Fibroblast of skin of back (primary cell): ENCODE measurements around the gene HSF2BP.
"Not testable (repeated sequence)": the region's sequence is repeated elsewhere in the genome, so short reads cannot be mapped to it uniquely, and the experiment has no call there.

ENCODE experiments used
- DNase-seq: peaks from one replicate; pipeline ENCODE4 v3.0.0-alpha.2; 2013

HSF2BP gene

GRCh38 chr21:43687566-43688399, 28.5 kb upstream of the HSF2BP start:
- no peak for DNase-seq

- DNase-seq = no peak
Measured at GRCh38 chr21:43686811-43687565, 27.7 kb upstream of the HSF2BP start.

DNA sequence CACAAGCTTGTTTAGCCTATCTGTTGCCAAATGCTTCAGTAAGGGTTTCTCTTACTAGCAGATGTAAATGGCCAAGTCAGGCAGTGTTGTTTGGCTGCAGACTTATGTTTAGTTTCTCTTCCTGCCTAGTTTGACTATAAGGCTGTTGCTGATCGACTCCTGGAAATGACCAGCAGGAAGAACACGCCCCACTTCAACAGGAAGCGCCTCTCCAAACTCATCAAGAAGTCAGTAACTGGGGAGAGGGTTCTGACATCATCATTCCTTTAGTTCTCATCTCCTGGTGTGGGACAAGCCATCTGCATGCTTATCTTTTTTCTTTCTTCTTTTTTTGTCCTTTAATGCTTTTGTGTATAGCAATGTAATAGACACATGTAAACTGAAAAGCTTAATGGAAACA, 25.1 kb upstream of the HSF2BP start:
- DNase-seq = no peak

GRCh38 chr21:43681650-43682049, 22.4 kb upstream of the HSF2BP start:
- DNase-seq = no peak

GRCh38 chr21:43680421-43680820, 21.1 kb upstream of the HSF2BP start:
- not testable (repeated sequence) for DNase-seq

- DNase-seq = no peak
Measured at GRCh38 chr21:43679951-43680350, 20.7 kb upstream of the HSF2BP start.

GRCh38 chr21:43676391-43676790, 17.1 kb upstream of the HSF2BP start:
- no peak for DNase-seq

GRCh38 chr21:43675871-43676270, 16.6 kb upstream of the HSF2BP start:
- DNase-seq = no peak

DNA sequence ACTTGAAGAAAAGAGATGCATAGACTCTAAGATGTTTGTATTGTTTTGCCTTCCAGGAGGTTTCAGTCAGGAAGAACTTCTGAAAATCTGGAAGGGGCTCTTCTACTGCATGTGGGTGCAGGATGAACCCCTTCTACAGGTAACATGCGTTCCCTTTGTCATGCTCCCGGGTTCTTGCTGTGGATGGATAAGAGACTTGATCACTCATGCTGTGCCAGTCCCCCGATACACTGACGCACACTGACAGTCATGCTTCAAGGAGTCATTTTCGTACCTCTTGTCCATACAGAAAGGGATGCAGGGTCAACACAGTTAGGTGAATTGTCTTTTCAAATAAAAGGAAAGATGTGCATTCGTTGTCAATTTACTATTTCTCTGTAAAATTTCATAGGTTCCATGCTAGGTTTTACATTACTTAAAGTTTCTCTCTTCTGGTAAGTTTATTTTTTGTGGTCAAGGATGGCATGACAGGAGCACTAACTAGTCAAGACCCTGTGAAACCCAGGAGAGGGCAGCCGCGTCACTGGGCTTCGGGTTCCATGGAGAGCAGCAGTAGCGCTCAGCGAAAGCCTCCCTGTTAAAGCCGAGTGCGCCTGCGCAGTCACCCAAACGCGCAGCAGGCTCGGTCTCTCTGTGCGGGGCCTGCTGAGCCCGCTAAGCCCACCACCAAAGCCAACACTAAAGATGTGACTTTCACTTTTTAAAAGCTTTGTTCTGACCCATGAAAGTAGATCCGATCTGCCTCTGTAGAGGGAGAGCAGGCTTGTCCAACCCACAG, 10.7 kb upstream of the HSF2BP start:
- no peak for DNase-seq

DNA sequence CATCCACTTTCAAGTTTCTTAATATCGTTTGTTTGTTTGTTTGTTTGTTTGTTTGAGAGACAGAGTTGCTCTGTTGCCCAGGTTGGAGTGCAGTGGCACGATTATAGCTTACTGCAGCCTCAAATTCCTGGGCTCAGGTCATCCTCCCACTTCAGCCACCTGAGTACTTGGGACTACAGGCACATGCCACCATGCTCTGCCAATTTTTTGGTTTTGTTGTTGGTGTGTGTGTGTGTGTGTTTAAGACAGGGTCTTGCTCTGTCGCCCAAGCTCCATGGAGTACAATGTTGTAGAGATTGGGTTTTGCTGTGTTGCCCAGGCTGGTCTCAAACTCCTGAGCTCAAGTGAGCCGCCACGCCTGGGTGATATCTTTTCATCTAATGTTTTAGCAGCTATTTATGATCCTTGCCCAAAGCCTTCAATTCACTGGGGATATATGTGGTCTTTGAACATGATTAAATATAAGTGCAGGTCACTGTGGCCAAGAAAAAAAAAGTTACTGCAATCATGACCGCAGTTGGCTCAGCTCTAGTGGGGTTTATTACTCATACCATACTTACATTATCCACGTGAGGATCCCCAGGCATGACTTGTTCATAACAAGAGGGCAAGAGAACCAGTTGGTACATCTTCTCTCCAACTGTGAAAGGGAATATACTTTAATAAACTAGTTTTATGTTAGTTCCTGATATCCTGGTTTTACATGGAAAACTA, 8.1 kb upstream of the HSF2BP start:
- peak; percentile 30 for DNase-seq

- no peak for DNase-seq
Measured at GRCh38 chr21:43665879-43666278, 6.6 kb upstream of the HSF2BP start.

- no peak for DNase-seq
Measured at GRCh38 chr21:43664358-43664757, 5.1 kb upstream of the HSF2BP start.

GRCh38 chr21:43663033-43663432, 3.7 kb upstream of the HSF2BP start:
- no peak for DNase-seq

DNA sequence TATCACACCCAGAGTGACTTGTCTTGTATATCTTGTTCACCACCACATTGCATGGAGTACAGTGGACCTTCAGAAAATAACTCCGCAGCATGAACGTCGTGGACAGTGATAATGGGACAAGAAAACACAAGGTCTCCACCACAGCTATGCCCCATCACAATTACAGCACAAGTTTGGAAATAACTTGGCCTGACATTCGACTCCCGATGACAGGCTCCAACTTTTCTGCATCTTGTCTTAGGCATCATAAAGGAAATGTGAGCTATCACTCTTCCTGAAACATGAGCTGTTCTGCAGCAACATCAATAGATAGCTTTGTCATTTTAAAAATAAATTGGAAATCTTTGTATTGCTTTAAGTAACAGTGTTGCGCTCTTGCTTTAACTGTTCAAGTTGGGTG, 3.0 kb upstream of the HSF2BP start:
- DNase-seq = no peak

GRCh38 chr21:43658769-43659135, 536 bp downstream of the HSF2BP start:
- no peak for DNase-seq

- no peak for DNase-seq
Measured at GRCh38 chr21:43658088-43658741, 1.1 kb downstream of the HSF2BP start.

- no peak for DNase-seq
Measured at GRCh38 chr21:43657355-43658087, 1.8 kb downstream of the HSF2BP start.

GRCh38 chr21:43654806-43655489, 4.3 kb downstream of the HSF2BP start:
- DNase-seq = peak; percentile 50

DNA sequence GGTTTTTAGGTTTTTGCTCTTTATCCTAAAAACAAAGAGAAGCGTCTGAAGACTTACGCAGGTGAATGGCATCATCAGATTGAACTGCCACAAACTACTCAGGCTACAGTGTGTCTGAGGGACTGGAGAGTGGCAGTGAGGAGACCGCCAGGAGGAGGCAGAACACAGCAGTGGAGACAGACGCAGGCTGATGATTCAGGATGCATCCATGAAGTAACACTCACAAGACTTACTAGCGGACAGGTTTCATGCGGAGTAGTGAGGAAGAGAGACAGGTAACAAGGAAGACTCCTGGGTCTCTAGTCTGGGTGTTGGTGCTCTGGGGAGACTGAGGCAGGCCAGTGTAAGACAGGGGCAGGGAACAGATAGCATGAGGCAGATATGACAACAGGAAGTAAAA, 5.7 kb downstream of the HSF2BP start:
- DNase-seq = no peak

- DNase-seq = no peak
Measured at GRCh38 chr21:43652616-43653015, 6.7 kb downstream of the HSF2BP start.

- not testable (repeated sequence) for DNase-seq
Measured at GRCh38 chr21:43651926-43652325, 7.4 kb downstream of the HSF2BP start.
